GM12874 (cell line): ENCODE results near the gene SBF2.

ENCODE experiments used
- TF ChIP-seq, protein P1 (sequence below): IDR thresholded peaks from 2 replicates; pipeline ENCODE4 v1.5.1; 2011; ENCODE audit warnings: low read depth, mild to moderate bottlenecking, control low read depth, low read length, moderate library complexity; ENCODE audit not compliant: insufficient read depth

Gene SBF2

DNA sequence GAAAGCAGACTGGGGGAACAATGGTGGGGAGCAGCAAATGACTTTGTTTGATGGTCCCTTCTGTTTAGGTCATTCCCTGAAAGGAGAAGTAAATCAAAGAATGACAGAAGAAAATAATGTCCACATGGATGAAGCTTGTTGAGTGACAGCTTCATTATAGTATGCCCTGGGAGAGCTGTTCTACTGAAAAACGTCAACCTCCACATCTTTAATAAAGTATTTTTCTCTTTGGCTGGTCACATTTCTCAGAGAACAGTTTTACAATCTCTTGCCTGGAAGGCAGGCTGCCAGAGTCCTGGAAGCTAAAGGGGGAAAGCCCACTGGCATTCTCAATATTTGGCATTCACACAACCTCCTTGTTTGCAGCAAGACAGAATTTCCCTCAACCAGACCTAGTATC lies 342.2 kb downstream of the SBF2 start:
- TF ChIP-seq, protein P1, sequence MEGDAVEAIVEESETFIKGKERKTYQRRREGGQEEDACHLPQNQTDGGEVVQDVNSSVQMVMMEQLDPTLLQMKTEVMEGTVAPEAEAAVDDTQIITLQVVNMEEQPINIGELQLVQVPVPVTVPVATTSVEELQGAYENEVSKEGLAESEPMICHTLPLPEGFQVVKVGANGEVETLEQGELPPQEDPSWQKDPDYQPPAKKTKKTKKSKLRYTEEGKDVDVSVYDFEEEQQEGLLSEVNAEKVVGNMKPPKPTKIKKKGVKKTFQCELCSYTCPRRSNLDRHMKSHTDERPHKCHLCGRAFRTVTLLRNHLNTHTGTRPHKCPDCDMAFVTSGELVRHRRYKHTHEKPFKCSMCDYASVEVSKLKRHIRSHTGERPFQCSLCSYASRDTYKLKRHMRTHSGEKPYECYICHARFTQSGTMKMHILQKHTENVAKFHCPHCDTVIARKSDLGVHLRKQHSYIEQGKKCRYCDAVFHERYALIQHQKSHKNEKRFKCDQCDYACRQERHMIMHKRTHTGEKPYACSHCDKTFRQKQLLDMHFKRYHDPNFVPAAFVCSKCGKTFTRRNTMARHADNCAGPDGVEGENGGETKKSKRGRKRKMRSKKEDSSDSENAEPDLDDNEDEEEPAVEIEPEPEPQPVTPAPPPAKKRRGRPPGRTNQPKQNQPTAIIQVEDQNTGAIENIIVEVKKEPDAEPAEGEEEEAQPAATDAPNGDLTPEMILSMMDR, result no peak

DNA sequence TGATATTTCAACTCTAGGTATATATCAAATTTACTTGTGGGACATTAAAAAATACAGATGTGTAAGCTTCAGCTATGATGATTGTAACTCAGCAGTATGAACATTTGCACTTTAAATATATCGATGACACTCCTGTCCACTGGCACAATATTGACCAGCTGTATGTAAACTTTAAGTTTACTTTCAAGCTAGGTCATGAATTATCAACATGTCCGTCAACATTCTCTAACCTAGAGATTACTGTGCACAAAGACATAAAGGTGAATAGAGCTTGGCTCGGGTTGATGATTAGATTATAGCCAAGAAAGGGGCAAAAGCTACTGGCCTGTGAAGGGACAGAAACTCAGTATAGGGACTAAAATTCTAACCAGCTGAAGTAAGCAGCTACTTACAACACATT lies 343.6 kb downstream of the SBF2 start:
- TF ChIP-seq, protein P1, result no peak

DNA sequence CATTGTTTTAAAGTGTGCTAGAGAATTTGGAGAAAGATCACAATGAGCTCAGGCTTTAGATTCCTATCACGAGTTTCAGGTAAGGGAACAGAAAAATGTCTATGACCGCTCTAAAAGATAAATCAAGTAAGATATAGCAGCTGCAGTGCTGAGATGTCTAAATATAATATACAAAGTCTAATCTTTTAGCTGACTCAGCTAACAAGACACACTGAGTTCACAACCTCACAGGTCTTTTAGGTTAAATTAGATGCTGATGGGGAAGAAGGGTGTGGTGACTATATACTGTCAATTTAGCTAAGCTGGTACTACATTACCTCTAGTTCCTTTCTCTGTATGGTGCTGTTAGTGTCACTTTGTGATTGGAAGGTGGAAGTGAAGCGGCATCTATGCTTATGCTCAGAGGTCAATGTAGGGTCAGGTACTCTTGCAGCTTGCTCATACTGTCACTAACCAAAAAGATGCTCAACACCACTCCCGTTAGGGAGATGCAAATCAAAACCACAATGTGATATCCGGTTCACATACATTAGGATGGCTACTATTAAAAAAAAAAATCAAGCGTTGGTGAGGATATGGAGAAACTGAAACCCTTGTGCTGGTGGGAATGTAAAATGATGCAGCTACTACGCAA lies 346.7 kb downstream of the SBF2 start:
- TF ChIP-seq, protein P1, result no peak

DNA sequence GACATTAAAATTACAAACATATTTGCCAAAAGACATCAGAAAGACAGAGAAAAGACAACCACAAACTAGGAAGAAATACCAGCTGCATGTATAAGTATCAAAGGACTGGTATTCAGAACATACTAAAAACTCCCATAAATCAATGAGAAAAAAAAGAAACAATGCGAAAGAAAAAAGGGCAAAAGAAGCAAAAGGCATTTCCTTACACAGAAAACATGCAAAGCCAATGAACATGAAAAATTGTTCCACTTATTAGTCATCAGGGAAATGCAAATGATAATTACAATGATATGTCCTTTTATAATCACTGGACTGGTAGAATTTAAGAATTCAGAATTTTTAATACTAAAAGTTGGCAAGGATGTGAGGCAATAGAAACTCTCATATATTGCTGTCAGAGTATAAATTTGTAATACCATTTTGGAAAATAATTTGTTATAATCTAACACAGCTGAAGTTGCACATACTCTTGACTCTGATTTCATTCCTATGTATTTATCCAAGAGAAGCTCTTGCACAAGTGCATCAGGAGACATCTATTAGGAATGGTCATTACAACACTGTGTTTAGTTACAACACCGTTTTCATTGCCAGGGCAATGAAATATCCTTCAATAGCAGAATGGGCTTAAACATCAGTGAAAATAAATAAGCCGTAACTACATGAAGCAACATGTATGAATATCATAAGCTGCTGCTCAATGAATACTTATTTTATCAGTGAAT lies 350.5 kb downstream of the SBF2 start:
- TF ChIP-seq, protein P1, result no peak

DNA sequence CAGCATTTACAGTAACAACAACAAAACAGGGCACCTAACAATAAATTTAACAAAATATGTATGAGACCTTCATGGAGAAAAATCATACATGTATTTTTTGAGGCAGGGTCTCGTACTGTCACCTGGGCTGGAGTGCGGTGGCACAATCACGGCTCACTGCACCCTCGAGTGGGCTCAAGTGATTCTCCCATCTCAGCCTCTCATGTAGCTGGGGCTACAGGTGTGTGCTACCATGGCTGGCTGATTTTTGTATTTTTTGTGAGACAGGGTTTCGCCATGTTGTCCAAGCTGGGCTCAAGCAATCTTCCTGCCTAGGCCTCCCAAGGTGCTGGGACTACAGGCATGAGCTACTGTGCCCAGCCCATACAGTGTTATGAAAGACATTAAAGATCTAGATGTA lies 352.0 kb downstream of the SBF2 start:
- TF ChIP-seq, protein P1, result no peak

DNA sequence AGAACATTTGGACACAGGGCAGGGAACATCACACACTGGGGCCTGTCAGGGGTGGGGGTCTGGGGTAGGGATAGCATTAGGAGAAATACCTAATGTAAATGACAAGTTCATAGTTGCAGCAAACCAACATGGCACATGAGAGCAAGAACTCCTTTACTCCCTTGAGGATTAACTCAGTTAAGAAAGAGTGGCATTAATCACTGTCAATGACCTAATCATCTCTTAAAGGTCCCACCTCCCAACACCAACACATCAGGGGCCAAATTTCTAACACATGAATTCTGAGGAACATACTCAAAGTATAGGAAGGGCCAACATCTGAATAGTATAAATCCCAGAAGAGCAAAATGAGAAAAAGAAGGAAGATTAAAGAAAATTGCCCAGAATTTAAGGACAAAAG lies 357.3 kb downstream of the SBF2 start:
- TF ChIP-seq, protein P1, result no peak

DNA sequence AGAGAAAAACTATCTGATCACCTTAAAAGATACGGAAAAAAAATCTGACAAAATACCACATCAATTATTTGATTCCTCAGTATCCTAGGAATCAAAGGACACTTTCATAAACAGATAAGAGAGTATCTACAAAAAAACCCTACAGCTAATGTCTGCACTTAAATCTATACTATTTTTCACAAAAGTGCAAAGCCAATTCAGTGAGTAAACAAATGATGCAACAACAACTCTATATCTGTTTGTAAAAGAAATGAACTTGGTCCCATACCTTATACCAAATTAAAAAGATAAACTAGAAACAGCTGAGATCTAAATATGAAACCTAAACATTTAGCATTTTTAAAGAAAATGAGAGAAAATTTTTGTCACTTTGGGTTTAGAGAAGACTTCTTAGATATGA lies 366.3 kb downstream of the SBF2 start:
- TF ChIP-seq, protein P1, result no peak
